Mesothelial cell of epicardium (in vitro differentiated cells): ENCODE data around the gene SPTBN1. TPM values are rescaled to one million over a fixed set of nuclear protein-coding genes. Genes with fewer than 3 reads are reported as not detected.

Source experiments
- DNase-seq, 2 experiments: peaks; one replicate each; pipeline ENCODE4 v3.0.0; 2021; ENCODE audit warnings: low spot score in 2 of 2; ENCODE audit not compliant: unreplicated experiment in 2 of 2
- H3K27ac Mint-ChIP-seq: 2 replicates; pipeline ENCODE4 v1.8.0; 2021; ENCODE audit warnings: mixed read lengths
- H3K27me3 Mint-ChIP-seq: 2 replicates; pipeline ENCODE4 v1.8.0; 2021; ENCODE audit warnings: low read depth, mixed read lengths
- H3K36me3 Mint-ChIP-seq: 2 replicates; pipeline ENCODE4 v1.8.0; 2021; ENCODE audit warnings: mixed read lengths
- H3K4me1 Mint-ChIP-seq: 2 replicates; pipeline ENCODE4 v1.8.0; 2021; ENCODE audit warnings: mixed read lengths
- H3K4me3 Mint-ChIP-seq: 2 replicates; pipeline ENCODE4 v1.8.0; 2021; ENCODE audit warnings: mild to moderate bottlenecking, moderate library complexity, mixed read lengths
- H3K9me3 Mint-ChIP-seq: 2 replicates; pipeline ENCODE4 v1.8.0; 2021; ENCODE audit warnings: mixed read lengths
- CTCF ChIP-seq: fragments of 200-600 bp; sonication (generic); IDR thresholded peaks from one replicate; pipeline ENCODE4 v1.5.0; 2021; ENCODE audit warnings: antibody characterized with exemption; ENCODE audit not compliant: unreplicated experiment
- total RNA-seq: library from RNA; stranded (reverse); gene quantifications from 3 replicates; pipeline ENCODE4 v1.2.1, GENCODE V29; 2021

SPTBN1 gene
- total RNA-seq, 1 donor from 2014 or later = 281 TPM

GRCh38 chr2:54574860-54575247 is 118.7 kb downstream of the SPTBN1 start:
- Mint-ChIP-seq H3K27ac (no peak overlapping the region), H3K36me3 (peaks cover 2% of the 10 kb centered on the region), H3K9me3 (no peaks in the 10 kb centered on the region), H3K27me3 (no peaks in the 10 kb centered on the region), H3K4me1 (peaks cover 79% of the 10 kb centered on the region), H3K4me3 (no peak overlapping the region)
- DNase-seq = no peak
- no peak for TF ChIP-seq CTCF

GRCh38 chr2:54575379-54575888 is 119.3 kb downstream of the SPTBN1 start:
- Mint-ChIP-seq H3K27ac (peak overlapping the region; percentile 75), H3K9me3 (no peaks in the 10 kb centered on the region), H3K4me1 (peaks cover 79% of the 10 kb centered on the region), H3K36me3 (peaks cover 2% of the 10 kb centered on the region), H3K27me3 (no peaks in the 10 kb centered on the region), H3K4me3 (no peak overlapping the region)
- DNase-seq = no peak
- no peak for TF ChIP-seq CTCF

- no peak overlapping the region for H3K27ac Mint-ChIP-seq
Observed at GRCh38 chr2:54577035-54577434, 120.9 kb downstream of the SPTBN1 start.

GRCh38 chr2:54577944-54578647 is 122.0 kb downstream of the SPTBN1 start:
- Mint-ChIP-seq H3K9me3 (no peaks in the 10 kb centered on the region), H3K27me3 (no peaks in the 10 kb centered on the region), H3K4me1 (peaks cover 69% of the 10 kb centered on the region), H3K4me3 (no peak overlapping the region), H3K27ac (peak overlapping the region; percentile 73), H3K36me3 (peaks cover 2% of the 10 kb centered on the region)
- TF ChIP-seq CTCF = no peak
- no peak for DNase-seq

More at GRCh38 chr2:54577035-54577434, 120.9 kb downstream of the SPTBN1 start:
- peaks cover 2% of the 10 kb centered on the region for H3K36me3 Mint-ChIP-seq
- H3K4me3 Mint-ChIP-seq = no peak overlapping the region
- DNase-seq = no peak
- peaks cover 76% of the 10 kb centered on the region for H3K4me1 Mint-ChIP-seq
- no peaks in the 10 kb centered on the region for H3K27me3 Mint-ChIP-seq
- no peaks in the 10 kb centered on the region for H3K9me3 Mint-ChIP-seq
- no peak for TF ChIP-seq CTCF

- no peak overlapping the region for H3K4me3 Mint-ChIP-seq
- peaks cover 2% of the 10 kb centered on the region for H3K36me3 Mint-ChIP-seq
- H3K4me1 Mint-ChIP-seq = peaks cover 70% of the 10 kb centered on the region
- DNase-seq = no peak
- H3K9me3 Mint-ChIP-seq = no peaks in the 10 kb centered on the region
- H3K27ac Mint-ChIP-seq = no peak overlapping the region
- no peaks in the 10 kb centered on the region for H3K27me3 Mint-ChIP-seq
- TF ChIP-seq CTCF = no peak
Observed at GRCh38 chr2:54578648-54579045, 122.5 kb downstream of the SPTBN1 start.
